ENCODE measurements around the gene FHOD3. TPM values are rescaled to one million over a fixed set of nuclear protein-coding genes. Genes with fewer than 3 reads are reported as not detected.

The FHOD3 gene
- total RNA-seq, 1 donor from 2014 or later, result not detected

GRCh38 chr18:36405611-36406010, 108.1 kb downstream of the FHOD3 start:
- intact Hi-C loops (cut with micrococcal nuclease), result no loop called here

- intact Hi-C loops (cut with micrococcal nuclease), result no loop called here
Observed at GRCh38 chr18:36406805-36407204, 109.3 kb downstream of the FHOD3 start.

GRCh38 chr18:36408606-36409005, 111.1 kb downstream of the FHOD3 start:
- intact Hi-C loops (cut with micrococcal nuclease), result no loop called here

- intact Hi-C loops (cut with micrococcal nuclease), result no loop called here
Observed at GRCh38 chr18:36409779-36410178, 112.3 kb downstream of the FHOD3 start.

GRCh38 chr18:36410346-36410745, 112.8 kb downstream of the FHOD3 start:
- intact Hi-C loops (cut with micrococcal nuclease), result no loop called here

- intact Hi-C loops (cut with micrococcal nuclease), result no loop called here
Observed at GRCh38 chr18:36411745-36412168, 114.2 kb downstream of the FHOD3 start.

GRCh38 chr18:36412778-36413177, 115.3 kb downstream of the FHOD3 start:
- intact Hi-C loops (cut with micrococcal nuclease), result no loop called here

- intact Hi-C loops (cut with micrococcal nuclease), result no loop called here
Observed at GRCh38 chr18:36415171-36415570, 117.7 kb downstream of the FHOD3 start.

GRCh38 chr18:36415625-36416024, 118.1 kb downstream of the FHOD3 start:
- intact Hi-C loops (cut with micrococcal nuclease), result no loop called here

GRCh38 chr18:36419188-36419899, 121.8 kb downstream of the FHOD3 start:
- intact Hi-C loops (cut with micrococcal nuclease), result no loop called here

GRCh38 chr18:36419900-36420531, 122.5 kb downstream of the FHOD3 start:
- intact Hi-C loops (cut with micrococcal nuclease), result no loop called here

GRCh38 chr18:36420826-36421225, 123.3 kb downstream of the FHOD3 start:
- intact Hi-C loops (cut with micrococcal nuclease), result no loop called here

- intact Hi-C loops (cut with micrococcal nuclease), result no loop called here
Observed at GRCh38 chr18:36424741-36425142, 127.2 kb downstream of the FHOD3 start.

- intact Hi-C loops (cut with micrococcal nuclease), result no loop called here
Observed at GRCh38 chr18:36427369-36427768, 129.9 kb downstream of the FHOD3 start.

- intact Hi-C loops (cut with micrococcal nuclease), result no loop called here
Observed at GRCh38 chr18:36427831-36428230, 130.3 kb downstream of the FHOD3 start.

- intact Hi-C loops (cut with micrococcal nuclease), result no loop called here
Observed at GRCh38 chr18:36428431-36429029, 131.0 kb downstream of the FHOD3 start.

- intact Hi-C loops (cut with micrococcal nuclease), result no loop called here
Observed at GRCh38 chr18:36432880-36433555, 135.5 kb downstream of the FHOD3 start.

- intact Hi-C loops (cut with micrococcal nuclease), result no loop called here
Observed at GRCh38 chr18:36436387-36436786, 138.9 kb downstream of the FHOD3 start.

GRCh38 chr18:36440614-36441013, 143.1 kb downstream of the FHOD3 start:
- intact Hi-C loops (cut with micrococcal nuclease), result no loop called here

GRCh38 chr18:36441426-36442240, 144.1 kb downstream of the FHOD3 start:
- intact Hi-C loops (cut with micrococcal nuclease), result no loop called here

GRCh38 chr18:36442717-36443116, 145.2 kb downstream of the FHOD3 start:
- intact Hi-C loops (cut with micrococcal nuclease), result no loop called here

Data from T-helper 2 cell treated with Interferon-gamma antibody and Interleukin-4, amounts not matched to agents 100 ng/mL and 5 ng/mL, for 36 hours (primary cell).